ENCODE results near the gene UTP3.
"Not testable (repeated sequence)": the region's sequence is repeated elsewhere in the genome, so short reads cannot be mapped to it uniquely, and the experiment has no call there.

UTP3 gene

GRCh38 chr4:70718811-70719604 lies 30.7 kb downstream of the UTP3 start:
- DNase-seq (ENCODE audit: low read depth) = no peak
- no peak overlapping the region for H3K4me3 ChIP-seq (ENCODE audit: low read length)
- no peak for TF ChIP-seq CTCF (conservative IDR thresholded peaks at IDR 0.05; ENCODE audit: low read depth, low read length)

GRCh38 chr4:70721747-70722146 lies 33.4 kb downstream of the UTP3 start, which contains the start of gene RUFY3:
TSS of gene RUFY3 (plus strand) at chr4:70721964. CDS start at chr4:70722574, 610 bp downstream.
- H3K4me3 ChIP-seq (ENCODE audit: low read length) = peak within 1 kb of the TSS; percentile 75
- no peak for TF ChIP-seq CTCF (conservative IDR thresholded peaks at IDR 0.05; ENCODE audit: low read depth, low read length)
- DNase-seq (ENCODE audit: low read depth) = peak; percentile 97

GRCh38 chr4:70722199-70722791 lies 34.0 kb downstream of the UTP3 start:
- no peak for TF ChIP-seq CTCF (conservative IDR thresholded peaks at IDR 0.05; ENCODE audit: low read depth, low read length)
- H3K4me3 ChIP-seq (ENCODE audit: low read length) = peak overlapping the region; percentile 75

GRCh38 chr4:70724463-70724862 lies 36.1 kb downstream of the UTP3 start:
- no peak for DNase-seq (ENCODE audit: low read depth)
- H3K4me3 ChIP-seq (ENCODE audit: low read length) = no peak overlapping the region
- TF ChIP-seq CTCF (conservative IDR thresholded peaks at IDR 0.05; ENCODE audit: low read depth, low read length) = no peak

More at GRCh38 chr4:70722199-70722791, 34.0 kb downstream of the UTP3 start:
- DNase-seq (ENCODE audit: low read depth) = no peak

GRCh38 chr4:70725633-70726032 lies 37.3 kb downstream of the UTP3 start:
- no peak for DNase-seq (ENCODE audit: low read depth)
- no peak for TF ChIP-seq CTCF (conservative IDR thresholded peaks at IDR 0.05; ENCODE audit: low read depth, low read length)
- no peak overlapping the region for H3K4me3 ChIP-seq (ENCODE audit: low read length)

GRCh38 chr4:70726515-70726914 lies 38.2 kb downstream of the UTP3 start:
- DNase-seq (ENCODE audit: low read depth) = not testable (repeated sequence)

GRCh38 chr4:70728091-70728490 lies 39.8 kb downstream of the UTP3 start:
- no peak overlapping the region for H3K4me3 ChIP-seq (ENCODE audit: low read length)
- no peak for TF ChIP-seq CTCF (conservative IDR thresholded peaks at IDR 0.05; ENCODE audit: low read depth, low read length)
- DNase-seq (ENCODE audit: low read depth) = peak; percentile 82

More at GRCh38 chr4:70726515-70726914, 38.2 kb downstream of the UTP3 start:
- H3K4me3 ChIP-seq (ENCODE audit: low read length) = not testable (repeated sequence)

GRCh38 chr4:70732878-70733277 lies 44.5 kb downstream of the UTP3 start:
- not testable (repeated sequence) for DNase-seq (ENCODE audit: low read depth); H3K4me3 ChIP-seq (ENCODE audit: low read length)

Data from retinal pigment epithelial cell (primary cell).